Stomach smooth muscle (tissue), 2 donors: ENCODE results near the gene GET4.
"Not testable (repeated sequence)": the region's sequence is repeated elsewhere in the genome, so short reads cannot be mapped to it uniquely, and the experiment has no call there.

Experiments used
- H3K27ac ChIP-seq: one replicate; pipeline ENCODE4 v1.7.0; 2013; ENCODE audit warnings: mild to moderate bottlenecking, low read length, inconsistent platforms
- H3K27me3 ChIP-seq, 2 donors: one replicate each; pipeline ENCODE4 v1.7.0; 2013; ENCODE audit warnings: low read length in 2 of 2; ENCODE audit not compliant: insufficient read depth in 2 of 2, control insufficient read depth in 1 of 2
- H3K36me3 ChIP-seq, 2 donors: one replicate each; pipeline ENCODE4 v1.7.0; 2013; ENCODE audit warnings: low read length in 2 of 2; ENCODE audit not compliant: control insufficient read depth in 2 of 2, insufficient read depth in 2 of 2
- H3K4me1 ChIP-seq: one replicate; pipeline ENCODE4 v1.7.0; 2013; ENCODE audit warnings: low read length; ENCODE audit not compliant: control insufficient read depth, insufficient read depth
- H3K4me3 ChIP-seq, 2 donors: one replicate each; pipeline ENCODE4 v1.7.0; 2013; ENCODE audit warnings: low read length in 2 of 2
- H3K9ac ChIP-seq, 2 donors: one replicate each; pipeline ENCODE4 v1.7.0; 2013; ENCODE audit warnings: low read length in 2 of 2, mild to moderate bottlenecking in 1 of 2
- H3K9me3 ChIP-seq, 2 donors: one replicate each; pipeline ENCODE4 v1.7.0; 2013; ENCODE audit warnings: low read length in 2 of 2; ENCODE audit not compliant: control insufficient read depth in 2 of 2
- donor health status: healthy.
- donor health status: Pancreatic carcinoma.

Gene GET4

GRCh38 chr7:901388-902154, 25.2 kb downstream of the GET4 start:
- Histone ChIP-seq H3K9me3 (no peaks in the 10 kb centered on the region), H3K27ac (peak overlapping the region; percentile 41), H3K4me3 (no peak overlapping the region), H3K9ac (no peak overlapping the region), H3K4me1 (peaks cover 15% of the 10 kb centered on the region), H3K36me3 (peaks cover 7 to 9% of the 10 kb centered on the region in 2 donors), H3K27me3 (no peaks in the 10 kb centered on the region)

DNA sequence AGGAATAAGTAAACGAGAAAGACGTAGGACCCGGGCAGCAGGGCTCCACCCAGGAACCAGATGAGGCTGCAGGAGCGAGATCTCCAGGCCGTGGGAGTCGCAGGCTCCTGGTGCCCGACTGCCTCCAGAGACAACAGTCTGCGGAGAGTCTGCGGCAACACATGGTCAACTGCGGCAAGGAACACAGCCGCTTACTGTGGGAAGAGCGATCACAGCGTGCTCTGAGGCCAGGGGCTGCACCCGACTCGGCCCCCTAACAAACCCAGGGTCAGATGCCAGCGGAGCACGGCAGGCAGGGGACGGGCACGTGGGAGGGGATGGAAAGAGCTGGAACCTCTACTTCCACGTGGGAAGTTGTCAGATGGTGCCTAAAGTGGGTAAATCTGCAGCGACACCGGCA, 26.6 kb downstream of the GET4 start:
- Histone ChIP-seq H3K9me3 (no peaks in the 10 kb centered on the region), H3K4me1 (peaks cover 10% of the 10 kb centered on the region), H3K27ac (no peak overlapping the region), H3K36me3 (peaks cover 0 to 4% of the 10 kb centered on the region in 2 donors), H3K4me3 (no peak overlapping the region), H3K27me3 (no peaks in the 10 kb centered on the region), H3K9ac (no peak overlapping the region)

DNA sequence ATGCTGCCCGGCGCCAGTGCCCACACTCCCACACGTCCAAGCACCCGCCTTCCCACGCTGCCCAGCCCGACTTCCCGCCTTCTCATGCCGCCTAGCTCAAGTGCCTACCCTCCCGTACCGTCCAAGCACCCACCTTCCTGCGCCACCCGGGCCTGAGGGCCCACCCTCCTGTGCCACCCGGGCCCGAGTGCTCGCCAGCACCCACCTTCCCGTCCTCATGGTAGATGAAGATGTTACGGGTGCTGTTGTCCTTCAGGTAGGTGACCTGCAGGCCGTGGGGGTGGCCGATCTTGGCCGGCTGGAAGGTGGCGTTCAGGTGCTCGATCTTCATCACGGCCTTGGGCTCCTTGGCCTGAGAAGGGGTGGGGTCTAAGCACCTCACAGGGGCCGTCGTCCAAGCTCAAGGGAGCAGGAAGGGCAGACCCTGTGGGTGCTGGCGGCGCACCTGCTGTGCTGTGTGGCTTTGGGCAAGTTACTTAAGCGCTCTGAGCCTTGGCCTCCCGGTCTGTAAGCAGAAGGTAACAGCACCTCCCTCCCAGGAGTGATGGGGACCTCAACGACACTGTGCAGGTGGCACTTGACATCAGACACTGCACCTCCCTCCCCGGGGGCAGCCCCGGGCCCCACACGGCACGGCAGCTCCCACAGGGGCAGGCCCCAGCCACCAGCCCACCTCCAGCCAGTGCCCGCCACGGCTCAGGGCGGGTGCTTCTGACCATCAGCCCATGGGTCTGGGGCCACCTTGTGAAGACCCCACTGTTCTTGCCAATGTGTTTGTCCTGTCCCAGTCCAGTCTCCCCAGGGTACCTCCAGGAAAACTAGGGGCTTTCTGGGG, 27.8 kb downstream of the GET4 start:
- peaks cover 13% of the 10 kb centered on the region for H3K4me1 ChIP-seq
- no peak overlapping the region for H3K4me3 ChIP-seq
- no peaks in the 10 kb centered on the region for H3K9me3 ChIP-seq
- no peak overlapping the region for H3K27ac ChIP-seq
- peaks cover 0 to 4% of the 10 kb centered on the region in 2 donors for H3K36me3 ChIP-seq
- no peak overlapping the region for H3K9ac ChIP-seq
- H3K27me3 ChIP-seq: no peaks in the 10 kb centered on the region

DNA sequence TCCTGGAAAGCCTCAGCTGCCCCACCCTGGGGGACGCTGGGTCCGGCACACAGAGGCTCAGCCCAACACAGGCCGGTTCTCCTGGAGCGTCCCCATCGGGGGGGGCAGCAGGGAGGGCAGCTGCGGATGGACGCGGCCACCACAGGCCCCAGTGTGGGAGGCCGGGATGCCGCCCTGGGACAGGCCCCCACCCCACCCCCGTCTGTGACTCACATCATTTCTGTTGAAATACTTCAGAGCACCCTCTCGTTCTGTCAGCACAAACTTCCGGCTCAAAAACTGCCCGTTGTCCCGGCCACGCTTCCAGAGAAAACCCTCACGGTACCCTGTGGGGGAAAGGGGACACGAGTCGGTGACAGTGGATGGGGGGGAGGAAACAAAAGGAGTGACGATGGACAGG, 28.5 kb downstream of the GET4 start:
- Histone ChIP-seq H3K27me3 (no peaks in the 10 kb centered on the region), H3K9me3 (no peaks in the 10 kb centered on the region), H3K9ac (no peak overlapping the region), H3K27ac (no peak overlapping the region), H3K4me3 (no peak overlapping the region), H3K4me1 (peaks cover 20% of the 10 kb centered on the region), H3K36me3 (peaks cover 0 to 4% of the 10 kb centered on the region in 2 donors)

DNA sequence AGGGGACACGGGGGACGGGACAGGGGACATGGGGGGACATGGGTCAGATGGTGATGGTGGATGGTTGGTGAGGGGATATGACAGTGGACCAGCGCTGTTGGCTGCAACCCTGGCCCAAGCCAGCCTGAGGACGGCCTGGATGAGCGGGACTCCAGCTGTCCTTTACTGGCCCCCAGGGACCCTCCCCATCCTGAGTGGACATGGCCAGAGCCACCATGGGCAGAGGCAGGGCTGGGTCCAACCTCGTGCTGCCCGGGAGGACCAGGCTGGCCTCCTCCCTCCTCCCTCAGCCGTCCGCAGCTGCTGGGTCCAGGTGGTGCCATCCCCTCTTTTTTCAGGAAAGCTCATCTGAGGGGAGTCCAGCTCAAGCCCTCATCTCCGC, 30.4 kb downstream of the GET4 start:
- Histone ChIP-seq H3K27me3 (no peaks in the 10 kb centered on the region), H3K9ac (no peak overlapping the region), H3K27ac (no peak overlapping the region), H3K9me3 (no peaks in the 10 kb centered on the region), H3K4me3 (no peak overlapping the region), H3K36me3 (peaks cover 0 to 4% of the 10 kb centered on the region in 2 donors), H3K4me1 (peaks cover 13% of the 10 kb centered on the region)

GRCh38 chr7:907158-907980, 31.0 kb downstream of the GET4 start:
- H3K9ac ChIP-seq: no peak overlapping the region
- H3K4me3 ChIP-seq: no peak overlapping the region
- H3K9me3 ChIP-seq: no peaks in the 10 kb centered on the region
- no peaks in the 10 kb centered on the region for H3K27me3 ChIP-seq
- no peak overlapping the region for H3K27ac ChIP-seq
- peaks cover 12% of the 10 kb centered on the region for H3K4me1 ChIP-seq
- H3K36me3 ChIP-seq: peaks cover 0 to 4% of the 10 kb centered on the region in 2 donors

DNA sequence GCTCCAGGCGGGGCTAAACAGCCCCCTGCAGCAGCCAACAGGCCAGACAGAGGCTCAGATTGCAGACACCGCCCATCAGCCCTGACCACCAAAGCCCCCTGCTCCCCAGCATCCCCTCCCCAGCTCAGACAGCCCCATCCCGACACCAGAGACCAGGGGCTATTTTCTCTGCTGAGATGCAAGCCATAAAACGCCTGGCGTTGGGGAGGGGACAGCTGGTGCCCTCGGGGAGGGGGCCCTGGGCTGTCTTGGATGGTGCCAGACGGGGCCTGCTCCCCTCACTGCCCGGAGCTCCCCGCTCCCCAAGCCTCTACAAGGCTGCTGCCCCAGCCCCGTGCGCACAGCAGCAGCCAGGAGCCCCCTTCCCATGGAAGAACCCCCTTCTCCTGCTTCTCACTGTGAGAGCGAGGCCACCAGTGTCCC, 31.8 kb downstream of the GET4 start:
- no peaks in the 10 kb centered on the region for H3K9me3 ChIP-seq
- H3K27ac ChIP-seq: no peak overlapping the region
- peaks cover 0 to 2% of the 10 kb centered on the region in 2 donors for H3K36me3 ChIP-seq
- no peak overlapping the region for H3K9ac ChIP-seq
- H3K4me1 ChIP-seq: peaks cover 12% of the 10 kb centered on the region
- H3K27me3 ChIP-seq: no peaks in the 10 kb centered on the region
- no peak overlapping the region for H3K4me3 ChIP-seq

DNA sequence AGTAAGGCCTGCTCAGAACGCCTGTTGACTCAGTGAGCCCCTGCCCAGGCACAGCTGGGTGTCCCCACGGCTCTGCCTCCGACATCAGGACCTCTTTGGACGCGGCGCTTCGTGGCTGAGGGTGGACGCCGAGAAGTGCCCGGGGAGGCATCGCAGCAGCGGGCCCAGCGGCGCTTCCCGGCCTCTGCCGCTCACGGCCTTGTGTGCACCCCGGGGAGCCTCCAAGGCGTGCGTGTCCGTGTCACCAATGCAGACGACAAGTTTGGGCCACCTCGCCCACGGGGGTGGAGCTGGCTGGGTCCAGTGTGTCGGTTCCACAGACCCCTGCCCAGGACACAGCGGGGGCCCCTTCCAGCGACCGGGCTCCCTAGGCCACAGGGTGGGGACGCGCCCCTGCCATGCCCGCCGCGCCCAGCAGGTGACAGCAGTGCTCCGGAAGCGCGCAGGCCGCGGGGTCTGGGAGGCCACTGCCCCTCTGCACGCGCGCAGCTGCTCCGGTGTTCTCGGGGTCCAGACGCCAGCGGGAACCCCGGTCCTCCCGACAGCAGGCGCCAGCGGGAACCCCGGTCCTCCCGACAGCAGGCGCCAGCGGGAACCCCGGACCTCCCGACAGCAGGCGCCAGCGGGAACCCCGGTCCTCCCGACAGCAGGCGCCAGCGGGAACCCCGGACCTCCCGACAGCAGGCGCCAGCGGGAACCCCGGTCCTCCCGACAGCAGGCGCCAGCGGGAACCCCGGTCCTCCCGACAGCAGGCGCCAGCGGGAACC, 32.4 kb downstream of the GET4 start:
- H3K9ac ChIP-seq, H3K36me3 ChIP-seq, H3K9me3 ChIP-seq, H3K27ac ChIP-seq, H3K27me3 ChIP-seq: not testable (repeated sequence)
- peaks cover 12% of the 10 kb centered on the region for H3K4me1 ChIP-seq
- peak overlapping the region; percentile 16 to 66 for H3K4me3 ChIP-seq

GRCh38 chr7:909358-910329, 33.3 kb downstream of the GET4 start:
- Histone ChIP-seq H3K27me3 (no peaks in the 10 kb centered on the region), H3K27ac (peak overlapping the region; percentile 24), H3K9me3 (no peaks in the 10 kb centered on the region), H3K9ac (peak overlapping the region in 1 of 2 donors; percentile 26), H3K36me3 (no peaks in the 10 kb centered on the region), H3K4me3 (peak overlapping the region; percentile 16 to 66), H3K4me1 (peaks cover 14% of the 10 kb centered on the region)
